GM21619 (cell line): ENCODE measurements around the gene GRID1.
A peak's percentile ranks its signal among the peaks of the same experiment; 100 is the strongest.

Experiments
- ATAC-seq: cut with Tn5 transposase; IDR thresholded peaks from one replicate; pipeline ENCODE4 v1.9.1; 2021; ENCODE audit not compliant: unreplicated experiment

Gene GRID1

DNA sequence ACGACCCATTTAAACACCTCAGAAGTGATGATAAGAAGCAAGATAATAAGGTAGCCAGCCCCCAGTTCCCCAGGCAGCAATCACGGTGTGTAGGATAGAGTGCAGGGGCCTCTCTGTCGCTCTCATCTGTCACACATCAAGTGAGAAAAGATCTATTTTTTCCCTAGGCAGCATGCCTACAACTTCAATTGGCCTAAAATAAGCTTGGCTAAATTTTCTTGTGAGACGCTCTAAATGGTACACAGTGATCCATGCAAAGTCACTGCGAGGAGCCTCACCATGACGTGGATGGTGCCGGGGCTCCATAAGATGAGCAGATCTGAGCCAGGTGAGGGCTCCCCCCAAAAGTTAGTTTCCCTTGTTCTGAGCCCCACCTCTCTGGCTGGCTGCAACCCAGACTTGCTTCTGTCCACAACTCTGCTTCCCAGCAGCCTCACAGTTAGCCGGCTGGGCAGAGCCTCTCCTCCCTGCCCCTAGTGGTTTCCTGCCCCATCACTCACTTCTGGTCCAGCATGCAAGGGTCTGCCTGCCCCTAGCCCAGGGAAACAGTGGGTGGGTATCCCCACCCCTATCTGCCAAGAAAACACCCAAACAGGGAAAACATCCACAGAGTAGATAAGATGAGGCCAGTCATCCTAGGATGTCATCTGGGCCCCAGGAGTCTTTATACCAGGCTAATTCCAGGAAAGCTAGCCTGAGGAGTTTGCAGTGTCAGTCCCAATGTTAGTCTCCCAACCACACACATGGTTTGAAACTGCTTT lies 342.1 kb downstream of the GRID1 start:
- no peak for ATAC-seq

- no peak for ATAC-seq
These were observed 342.7 kb downstream of the GRID1 start for GRCh38 chr10:86023931-86024280.

- ATAC-seq, result no peak
These were observed 343.3 kb downstream of the GRID1 start for GRCh38 chr10:86023336-86023735.

DNA sequence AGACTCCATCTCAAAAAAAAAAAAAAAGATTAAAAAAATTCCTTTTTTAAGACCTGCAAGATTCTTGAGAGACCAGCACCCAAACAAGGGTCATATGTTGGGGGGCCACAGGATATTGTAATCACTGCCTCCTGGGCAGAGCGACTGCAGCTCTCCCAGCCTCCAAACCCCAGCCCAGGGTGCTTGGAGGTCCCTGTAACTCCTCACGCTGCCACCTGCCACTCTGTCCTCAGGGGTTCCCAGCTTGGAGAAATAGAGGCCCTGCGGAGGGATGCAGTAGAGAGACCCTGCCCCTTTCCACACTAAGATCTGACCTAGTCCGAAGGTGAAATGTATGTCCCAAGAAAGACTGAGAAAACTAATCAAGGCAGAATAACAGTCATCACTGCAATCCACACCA lies 343.7 kb downstream of the GRID1 start:
- no peak for ATAC-seq

GRCh38 chr10:86020134-86020533 lies 346.5 kb downstream of the GRID1 start:
- ATAC-seq, result no peak

DNA sequence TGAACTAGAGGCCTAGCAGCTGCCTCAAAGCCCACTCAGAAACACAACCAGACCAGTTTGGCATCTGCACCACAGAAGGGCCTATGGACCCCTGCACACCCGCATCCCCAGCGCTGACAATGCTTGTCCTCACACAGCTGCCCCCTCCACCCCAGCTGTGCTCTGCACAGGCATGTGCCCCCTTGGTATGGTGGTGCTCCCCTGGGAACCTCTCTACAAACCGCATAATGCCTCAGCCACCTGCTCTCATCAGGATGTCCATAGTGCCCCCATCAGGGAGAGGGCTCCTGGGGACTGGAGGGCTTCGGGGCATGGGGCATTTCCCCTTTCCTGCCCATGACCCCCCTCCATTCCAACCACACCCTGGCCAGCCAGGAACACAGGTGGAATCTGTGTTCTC lies 347.5 kb downstream of the GRID1 start:
- no peak for ATAC-seq

DNA sequence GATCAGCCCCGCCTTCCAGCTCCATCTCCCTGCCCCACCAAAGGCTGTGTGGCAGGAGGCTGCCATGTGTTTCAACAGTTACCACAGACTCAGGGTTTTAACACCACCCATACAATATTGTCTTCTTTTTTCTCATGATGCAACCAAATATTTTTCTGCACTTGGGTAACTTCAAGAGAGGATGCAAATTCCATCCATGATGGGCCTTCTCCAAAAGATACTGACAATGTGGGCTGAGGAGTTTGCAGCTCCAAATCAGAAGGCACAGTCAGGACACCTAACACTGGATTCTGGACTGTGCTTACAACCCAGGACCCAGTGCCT lies 347.9 kb downstream of the GRID1 start:
- no peak for ATAC-seq

DNA sequence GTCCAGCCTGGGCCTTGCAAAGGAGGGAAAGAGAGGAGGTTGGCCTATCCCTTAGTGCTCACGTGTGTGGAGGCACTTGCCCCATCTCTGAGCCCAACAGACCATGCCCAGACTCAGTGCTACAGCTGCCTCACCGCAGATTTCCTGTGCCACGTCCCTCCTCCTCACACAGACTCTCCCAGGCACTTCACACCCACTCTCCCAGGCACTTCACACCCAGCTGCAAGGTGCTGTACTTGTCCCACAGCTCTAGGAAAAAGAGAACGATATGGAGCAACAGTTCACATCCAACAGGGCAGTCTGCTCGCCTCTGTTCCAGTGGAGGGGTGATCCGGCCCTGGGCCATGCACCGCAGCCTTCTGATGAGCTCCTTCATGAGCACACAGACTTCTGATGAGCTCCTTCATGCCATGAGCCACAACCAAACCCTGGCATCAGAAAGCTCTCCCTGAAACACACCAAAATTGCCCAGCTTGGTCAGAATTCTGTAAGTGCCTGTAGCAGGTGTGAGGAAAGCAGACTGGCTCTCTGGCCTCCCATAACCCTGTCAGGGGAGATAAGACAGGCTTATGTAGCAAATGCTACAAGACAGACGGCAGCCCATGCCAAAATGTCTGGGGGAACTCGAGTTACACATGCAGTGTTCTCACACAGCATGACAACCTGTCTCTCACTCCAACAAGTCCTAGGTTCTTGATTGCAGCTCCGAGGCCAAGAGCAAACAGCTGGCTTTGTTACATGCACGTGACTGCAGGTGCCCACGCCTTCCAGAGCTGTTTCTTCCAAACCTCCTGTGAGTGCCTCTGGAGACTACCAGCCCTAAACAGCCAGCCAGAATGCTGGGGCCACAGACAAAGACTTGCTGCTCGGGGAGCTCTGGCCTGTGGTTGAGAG lies 348.5 kb downstream of the GRID1 start:
- ATAC-seq, result peak; percentile 49

DNA sequence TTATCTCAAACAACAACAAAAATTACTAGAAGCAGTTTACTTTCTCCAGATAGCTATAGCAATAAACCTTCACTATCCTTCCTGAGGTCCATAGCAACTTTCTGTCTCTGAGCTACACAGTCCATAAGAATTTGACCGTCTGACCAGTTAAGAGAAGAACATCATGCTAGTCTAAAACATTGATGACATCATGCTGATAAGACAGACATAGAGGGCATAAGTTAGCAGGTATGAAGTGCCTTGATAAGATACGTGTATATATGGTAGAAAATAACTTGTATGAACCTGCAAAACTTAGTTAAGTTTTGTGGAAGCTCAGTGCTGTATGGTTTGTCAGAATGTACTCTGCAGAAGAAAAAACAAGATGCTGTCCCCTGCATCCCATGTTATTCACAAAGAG lies 353.0 kb downstream of the GRID1 start:
- ATAC-seq, result no peak

DNA sequence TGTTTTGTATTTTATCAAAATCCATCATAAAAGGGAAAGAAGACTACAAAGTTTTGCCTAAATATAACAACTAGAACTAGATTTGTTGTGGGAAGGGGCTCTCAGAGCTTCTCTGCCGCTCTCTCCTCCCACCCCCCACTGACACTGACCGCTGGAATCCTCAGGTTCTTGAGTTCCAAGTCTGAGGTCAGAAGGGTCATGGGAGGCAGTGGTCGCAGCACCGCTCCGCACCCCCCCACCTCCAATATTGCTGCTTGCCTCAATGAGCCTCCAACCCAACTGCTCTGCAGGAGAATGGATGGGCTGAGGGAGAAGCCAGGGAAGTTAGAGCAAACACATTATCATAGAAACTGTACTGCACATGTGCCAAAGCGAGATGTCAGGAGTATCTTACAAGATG lies 359.4 kb downstream of the GRID1 start:
- no peak for ATAC-seq

- ATAC-seq, result no peak
These were observed 362.3 kb downstream of the GRID1 start for GRCh38 chr10:86004337-86004736.

GRCh38 chr10:86003201-86003621 lies 363.4 kb downstream of the GRID1 start:
- no peak for ATAC-seq

GRCh38 chr10:86001521-86001920 lies 365.1 kb downstream of the GRID1 start:
- ATAC-seq, result no peak

GRCh38 chr10:85997544-85997943 lies 369.1 kb downstream of the GRID1 start:
- ATAC-seq, result no peak

DNA sequence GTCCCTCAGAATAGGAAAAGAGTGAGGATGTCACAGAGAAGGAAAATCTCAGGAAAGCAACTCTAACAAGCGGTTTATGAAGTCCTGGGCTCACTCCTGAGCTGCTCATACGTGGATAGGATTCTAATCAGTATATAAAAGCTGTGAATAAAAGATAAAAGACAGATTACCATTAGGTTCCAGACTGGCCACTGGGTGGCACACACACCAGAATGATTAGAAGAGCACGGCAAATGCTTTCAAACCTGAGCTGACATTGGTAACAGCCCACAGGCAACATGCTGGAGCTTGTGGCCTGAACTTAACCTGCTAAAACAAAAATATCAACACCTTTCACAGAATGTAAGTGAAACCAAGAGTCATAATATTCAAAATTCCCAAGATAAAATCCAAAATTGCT lies 370.8 kb downstream of the GRID1 start:
- ATAC-seq, result peak; percentile 54

- no peak for ATAC-seq
These were observed 372.6 kb downstream of the GRID1 start for GRCh38 chr10:85993840-85994507.

DNA sequence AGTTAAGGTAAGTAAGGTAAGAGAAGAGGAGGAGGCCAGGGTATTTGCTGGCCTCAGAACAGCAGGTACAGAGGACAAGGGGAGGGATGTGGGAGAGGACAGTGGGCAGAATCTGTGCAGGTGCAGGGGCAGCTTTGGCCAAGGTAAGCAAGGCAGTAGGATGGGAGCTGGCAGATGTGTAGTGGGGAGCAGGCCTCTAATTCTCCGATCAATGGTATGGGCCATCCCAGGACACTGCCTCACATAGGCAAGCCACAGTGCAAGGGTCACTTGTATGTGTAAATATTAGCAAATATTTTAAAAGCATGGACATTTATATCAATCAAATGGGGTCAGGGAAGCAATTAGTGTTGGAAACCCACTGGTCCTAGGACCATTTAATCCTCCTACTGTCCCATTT lies 373.5 kb downstream of the GRID1 start:
- ATAC-seq, result no peak

GRCh38 chr10:85992324-85992723 lies 374.3 kb downstream of the GRID1 start:
- ATAC-seq, result no peak

- no peak for ATAC-seq
These were observed 379.8 kb downstream of the GRID1 start for GRCh38 chr10:85986777-85987176.

GRCh38 chr10:85983051-85983450 lies 383.5 kb downstream of the GRID1 start:
- ATAC-seq, result no peak

DNA sequence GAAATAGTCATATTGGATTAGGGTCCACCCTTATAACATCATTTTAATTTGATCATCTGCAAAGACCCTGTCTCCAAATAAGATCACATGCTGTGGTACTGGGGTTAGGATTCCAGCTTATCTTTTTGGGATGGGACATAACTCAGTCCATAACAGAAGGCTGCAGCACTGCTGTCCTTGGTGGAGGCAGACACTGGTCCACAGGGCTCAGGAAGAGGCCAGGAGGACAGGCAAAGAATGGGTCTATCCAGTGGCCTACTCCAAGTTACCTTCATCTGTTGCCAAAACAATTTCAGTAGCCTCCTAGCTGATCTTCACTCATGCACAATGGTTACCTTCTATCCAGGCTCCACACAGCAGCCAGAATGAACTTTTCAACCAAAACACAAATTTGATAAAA lies 387.0 kb downstream of the GRID1 start:
- no peak for ATAC-seq
